DMS114 treated with DMSO at 0.1 percent for 48 hours (cell line): ENCODE measurements around the gene MORN5.

Source experiments
- DNase-seq: peaks from one replicate; lab custom pipeline; 2025; ENCODE audit not compliant: unreplicated experiment; lab: John Stamatoyannopoulos, UW

Gene MORN5

DNA sequence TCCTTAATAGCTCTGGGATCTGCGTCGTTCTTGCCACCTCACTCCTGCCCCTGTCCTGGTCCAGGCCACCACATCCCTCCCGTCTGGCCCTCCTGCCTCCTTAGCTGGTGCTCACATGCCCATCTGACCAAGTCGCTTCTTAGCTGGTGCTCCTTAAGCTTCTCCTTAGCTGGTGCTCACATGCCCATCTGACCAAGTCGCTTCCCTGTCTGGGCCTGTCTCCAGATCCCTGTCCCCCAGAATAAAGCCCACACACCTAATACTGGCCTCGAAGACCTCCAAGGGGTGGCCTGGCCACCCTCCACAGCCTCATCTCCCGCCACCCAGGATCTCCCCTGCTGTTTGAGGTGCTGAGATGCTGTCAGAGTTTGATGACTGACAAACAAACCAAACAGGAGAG is 35.2 kb upstream of the MORN5 start:
- no peak for DNase-seq

DNA sequence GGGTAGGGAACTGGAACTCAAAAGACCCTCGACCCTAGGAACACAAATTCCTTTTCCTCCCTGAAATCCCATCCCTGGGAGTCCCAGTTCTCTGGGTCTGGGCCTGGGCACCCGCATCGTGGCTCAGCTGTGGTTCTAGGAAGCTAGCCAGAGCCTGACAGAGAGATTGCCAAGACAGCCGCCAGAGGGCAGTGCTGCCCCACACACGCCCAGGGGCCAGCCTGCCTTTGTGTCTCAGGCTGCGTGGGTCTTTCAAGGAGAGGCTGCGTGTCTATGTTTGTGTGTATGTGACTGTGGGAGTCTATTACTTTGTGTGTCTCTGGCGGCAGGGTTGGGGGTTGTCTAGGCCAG is 34.6 kb upstream of the MORN5 start:
- DNase-seq: peak; percentile 41

DNA sequence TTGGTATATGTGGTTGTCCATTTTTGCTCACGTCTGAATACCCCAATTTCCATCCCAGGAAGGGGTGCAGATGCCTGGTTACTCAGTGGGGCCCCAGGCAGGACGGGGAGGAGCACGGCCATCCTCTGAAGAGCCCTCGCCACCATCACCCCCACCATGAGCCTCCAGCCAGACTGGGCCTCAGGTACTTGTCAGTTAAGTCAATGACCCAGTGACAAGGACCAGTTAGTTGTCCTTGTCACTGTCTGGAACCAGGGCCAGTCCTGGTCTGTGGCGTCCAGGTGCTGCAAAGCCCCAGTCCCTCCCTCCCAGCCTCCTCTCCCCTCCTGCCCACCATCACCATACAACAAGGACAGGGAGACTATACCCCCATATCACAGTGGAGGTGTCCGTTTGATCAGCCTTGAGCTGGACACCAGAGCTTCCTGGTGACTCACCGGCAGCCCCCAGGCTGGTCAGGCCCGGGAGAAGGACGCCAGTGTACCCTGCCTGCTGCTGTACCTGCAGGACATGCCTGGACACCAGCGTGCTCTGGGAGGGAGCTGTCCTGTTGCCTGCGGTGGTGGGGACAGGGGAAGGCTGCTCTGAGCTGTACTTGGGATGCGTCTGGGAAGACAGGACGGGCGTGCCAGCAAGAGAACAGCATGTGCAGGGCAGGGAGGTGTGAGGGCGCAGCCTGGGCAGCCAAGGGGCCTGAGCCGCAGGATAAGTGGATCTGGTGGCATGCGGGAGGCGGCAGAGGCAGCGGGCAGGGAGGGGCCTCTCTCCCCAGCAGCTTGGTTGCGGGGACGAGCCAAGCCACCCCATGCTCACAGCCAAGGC is 34.0 kb upstream of the MORN5 start:
- no peak for DNase-seq

DNA sequence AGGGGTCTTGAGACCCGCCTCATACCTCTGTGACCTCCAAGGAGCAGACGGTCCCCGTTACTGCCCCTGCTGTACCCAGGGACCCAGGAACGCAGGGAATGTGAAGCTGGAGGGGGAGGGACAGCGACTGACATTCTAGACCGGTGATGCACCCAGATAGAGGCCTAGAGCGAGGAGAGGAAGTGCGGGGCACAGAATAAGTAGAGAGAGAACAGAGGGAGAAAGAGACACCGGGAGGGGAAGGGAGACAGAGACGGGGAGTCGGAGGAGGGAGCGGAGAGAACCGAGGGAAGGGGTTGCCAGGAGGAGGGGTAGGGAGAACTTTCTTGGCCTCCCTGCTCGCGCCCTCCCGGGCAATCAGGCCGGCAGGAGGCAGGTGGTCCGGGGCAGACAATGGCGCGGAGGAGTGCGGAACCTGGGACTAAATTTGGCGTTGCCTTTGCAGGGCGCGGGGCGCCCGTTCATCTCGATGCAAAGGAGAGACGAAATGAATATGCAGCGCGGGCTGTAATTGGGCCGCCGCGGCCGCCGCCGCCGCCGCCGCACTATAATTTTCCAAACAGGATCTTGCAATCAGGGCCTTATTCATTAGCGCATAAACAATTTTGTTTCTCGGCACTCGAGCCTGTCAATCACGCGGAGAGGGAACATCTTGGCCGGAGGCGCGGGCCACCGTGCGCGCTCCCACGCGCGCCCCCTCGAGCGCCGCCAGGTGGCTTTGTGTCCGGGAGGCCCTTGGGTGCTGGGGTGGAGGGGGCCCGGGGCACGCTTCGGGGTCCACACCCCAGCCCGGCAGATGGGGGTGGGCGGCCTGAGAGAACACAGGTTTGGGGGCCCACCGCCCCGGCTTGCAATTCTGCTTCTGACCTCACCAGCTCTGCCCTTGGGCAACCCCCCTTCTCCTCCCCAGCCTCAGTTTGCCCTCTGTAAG is 33.1 kb upstream of the MORN5 start:
- no peak for DNase-seq

DNA sequence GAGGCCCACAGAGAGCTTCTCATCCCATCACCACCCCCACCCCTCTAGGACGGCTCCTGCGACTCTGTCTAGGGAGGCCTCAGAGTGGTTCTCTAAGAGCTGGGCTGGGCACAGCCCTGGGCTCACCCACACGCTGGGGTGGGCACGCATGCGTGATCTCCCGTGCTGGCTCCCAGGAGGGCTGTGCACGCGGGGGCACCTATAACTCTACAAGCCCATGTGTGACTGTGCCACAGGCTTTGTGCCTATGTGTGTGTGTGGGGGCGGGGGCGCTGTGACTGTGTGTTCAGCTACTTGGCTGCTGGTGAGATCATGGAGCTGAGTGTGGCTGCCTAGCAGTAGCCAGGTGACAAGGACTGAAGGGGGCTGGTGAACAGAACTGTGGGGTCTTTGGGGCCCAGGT is 32.3 kb upstream of the MORN5 start:
- DNase-seq: no peak

DNA sequence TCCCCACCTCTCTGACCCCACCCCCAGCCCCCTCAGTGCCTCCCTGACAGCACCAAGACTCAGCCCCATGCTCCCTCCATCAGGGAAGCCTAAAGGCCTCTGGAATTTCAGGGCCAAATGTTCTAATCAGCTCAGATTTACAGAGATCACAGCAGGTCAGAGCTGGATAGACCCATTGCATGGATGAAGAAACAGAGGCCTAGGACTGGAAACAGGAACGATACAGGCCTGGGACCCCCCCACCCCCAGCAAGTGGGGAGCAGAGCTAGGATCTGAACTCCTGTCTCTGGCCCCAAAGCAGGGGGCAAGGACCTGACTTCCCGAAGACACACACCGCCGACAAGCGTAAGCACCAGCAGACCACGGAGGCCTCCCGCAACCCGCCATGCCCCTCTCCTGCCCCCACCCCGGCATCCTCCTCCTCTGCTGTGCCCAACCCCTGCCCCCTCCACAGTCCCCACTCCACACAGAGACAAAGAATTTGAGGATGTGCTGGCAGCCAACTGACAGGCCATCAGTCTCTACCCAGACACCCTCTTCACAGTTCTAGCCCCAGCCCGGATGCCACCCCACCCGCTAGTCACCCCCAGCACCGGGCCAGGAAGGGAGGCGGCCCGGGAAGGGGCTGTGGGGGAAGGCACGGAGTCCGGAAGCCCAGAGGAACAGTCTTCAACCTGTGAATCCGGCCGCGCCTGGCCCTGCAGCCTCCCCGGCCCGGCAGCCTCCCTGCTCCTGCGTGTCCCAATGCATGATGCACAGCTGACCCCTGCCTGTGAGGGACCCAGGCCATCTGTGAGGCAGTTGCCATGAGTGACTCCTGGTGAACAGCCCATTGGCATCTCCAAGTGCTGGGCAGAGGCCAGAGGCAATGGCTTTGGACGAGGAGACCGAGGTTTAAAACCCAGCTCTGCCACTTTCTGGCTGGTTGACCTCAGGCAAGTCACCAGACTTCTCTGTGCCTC is 31.4 kb upstream of the MORN5 start:
- DNase-seq: no peak

DNA sequence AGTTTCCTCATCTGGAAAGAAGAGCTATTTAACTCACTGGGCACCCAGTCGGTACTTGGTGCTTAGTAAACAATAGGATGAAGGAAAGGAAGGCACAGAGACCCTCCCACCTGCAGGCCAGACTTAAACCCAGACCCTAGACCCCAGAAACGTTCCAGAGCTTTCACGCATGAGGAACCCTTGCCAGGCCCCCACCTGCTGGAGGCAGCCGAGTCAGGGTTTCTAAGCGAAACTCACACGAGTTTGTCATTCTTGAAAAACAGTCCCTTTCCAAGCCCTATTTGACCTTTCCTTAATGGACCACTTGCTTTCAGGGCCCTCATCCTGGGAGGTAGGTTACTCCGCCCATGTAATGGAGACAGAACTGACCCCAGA is 30.8 kb upstream of the MORN5 start:
- no peak for DNase-seq

DNA sequence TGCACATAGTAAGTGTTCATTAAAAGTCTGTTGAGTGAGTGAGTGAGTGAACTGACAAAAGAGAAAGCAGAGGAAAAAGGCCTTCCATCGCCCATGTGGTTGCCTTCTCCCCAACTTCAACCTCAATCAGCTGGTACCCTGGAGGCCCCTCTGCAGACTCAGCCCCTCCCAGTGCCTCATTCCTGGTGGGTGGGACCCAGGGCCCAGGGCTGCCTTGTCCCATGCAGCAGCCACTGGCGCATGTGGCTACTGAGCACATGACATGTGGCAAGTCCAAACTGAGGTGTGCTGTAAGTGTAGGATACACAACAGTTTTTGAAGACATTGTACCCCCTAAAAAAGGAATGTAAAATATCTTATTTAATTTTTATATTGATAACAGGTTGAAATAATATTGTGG is 29.7 kb upstream of the MORN5 start:
- DNase-seq: no peak

DNA sequence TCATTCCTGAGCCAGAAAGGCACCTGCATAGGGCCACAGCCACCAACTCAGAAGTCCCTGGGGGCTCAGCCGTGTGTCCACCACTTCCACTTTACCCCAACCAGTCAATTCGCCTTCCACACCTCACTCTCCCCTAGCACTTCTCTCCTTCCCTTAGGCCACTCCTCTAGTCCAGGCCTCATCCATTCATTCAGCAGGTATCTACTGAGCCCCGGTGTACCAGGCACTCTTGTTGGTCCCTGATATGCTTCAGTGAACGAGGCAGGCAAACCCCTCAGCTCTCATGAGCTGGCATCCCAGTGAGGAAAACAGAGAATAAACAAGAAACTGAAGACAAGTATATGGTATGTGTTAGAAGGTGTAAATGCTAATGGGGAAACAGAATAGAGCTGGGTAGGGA is 28.9 kb upstream of the MORN5 start:
- no peak for DNase-seq

DNA sequence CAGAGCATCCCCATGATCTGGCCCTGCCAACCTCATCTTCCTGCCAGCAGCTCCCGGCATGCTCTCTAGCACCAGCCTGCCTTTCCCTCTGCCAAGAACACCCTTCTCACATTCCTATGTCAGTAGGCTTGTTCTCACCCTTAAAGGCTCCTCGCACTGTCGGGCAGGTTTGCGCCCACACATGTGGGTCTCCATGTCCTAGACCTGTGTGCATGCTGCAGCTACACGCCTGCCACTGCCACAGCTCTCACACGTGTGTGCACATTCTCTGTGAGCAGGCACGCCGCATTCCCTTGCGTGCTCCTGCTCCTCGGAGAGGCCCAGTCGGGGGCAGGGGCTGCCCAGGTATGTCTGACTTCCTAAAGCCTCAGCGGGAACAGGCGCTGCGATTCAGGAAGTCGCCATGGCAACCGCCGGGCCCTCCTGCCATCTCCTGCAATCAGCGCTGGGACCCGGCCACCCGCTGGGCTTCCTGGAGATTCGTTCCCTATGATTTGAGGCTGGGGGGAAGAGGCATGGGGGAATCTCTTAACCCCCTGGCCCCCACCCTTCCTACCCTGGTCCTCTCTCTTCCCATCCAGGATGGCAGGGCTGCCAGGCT is 28.2 kb upstream of the MORN5 start:
- DNase-seq: no peak

DNA sequence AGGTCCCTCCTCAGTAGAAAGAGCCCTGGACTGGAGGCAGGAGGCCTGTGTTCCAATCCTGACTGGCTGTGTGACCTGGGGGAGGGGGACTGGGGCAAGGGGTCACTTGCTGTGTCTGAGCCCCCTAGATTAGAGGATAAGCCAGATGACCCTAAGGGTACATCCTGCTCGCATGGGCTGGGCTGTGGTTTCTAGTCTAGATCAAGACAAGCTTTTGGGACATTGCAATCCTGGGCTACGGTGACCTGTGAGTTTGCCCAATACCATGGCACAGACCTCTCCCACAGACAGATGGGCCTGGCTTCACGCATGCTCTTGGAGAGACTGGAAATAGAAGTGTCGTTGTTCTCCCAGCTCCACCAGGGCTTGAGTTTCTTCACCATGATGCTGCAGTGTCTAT is 27.2 kb upstream of the MORN5 start:
- no peak for DNase-seq

DNA sequence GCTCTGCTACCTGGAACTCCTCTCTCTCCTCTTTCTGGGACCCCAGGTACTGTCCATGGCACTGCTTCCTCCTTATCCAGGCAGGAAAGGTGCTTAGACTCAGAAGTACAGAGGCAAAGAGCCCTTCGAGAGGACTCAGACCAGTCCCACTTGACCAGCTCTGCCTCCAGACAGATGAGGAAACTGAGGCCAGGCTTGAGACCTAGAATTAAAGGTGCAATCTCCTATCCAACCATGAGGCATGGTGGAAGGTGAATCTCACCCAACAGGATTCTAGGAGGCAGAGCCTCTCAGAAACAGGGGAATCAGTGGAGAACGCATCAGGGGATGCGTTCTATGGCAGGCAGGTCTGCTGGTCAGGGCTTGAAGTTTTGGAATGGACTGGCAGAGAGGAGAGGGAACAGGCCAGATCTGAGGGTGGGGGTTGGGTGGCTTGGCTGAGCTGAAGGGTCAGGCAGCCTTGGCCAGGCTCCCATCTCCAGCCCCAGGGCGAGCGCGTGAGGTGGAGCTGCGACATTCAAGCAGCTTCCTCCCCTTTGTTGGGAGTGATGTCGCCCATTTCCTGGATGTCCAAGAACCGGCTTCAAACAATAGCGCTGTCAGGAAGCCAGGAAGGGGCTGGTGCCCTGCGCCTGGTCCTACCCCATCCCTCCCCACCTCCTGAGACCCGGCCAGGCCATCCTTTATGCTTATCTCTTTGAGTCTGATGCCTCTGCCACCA is 26.3 kb upstream of the MORN5 start:
- no peak for DNase-seq

DNA sequence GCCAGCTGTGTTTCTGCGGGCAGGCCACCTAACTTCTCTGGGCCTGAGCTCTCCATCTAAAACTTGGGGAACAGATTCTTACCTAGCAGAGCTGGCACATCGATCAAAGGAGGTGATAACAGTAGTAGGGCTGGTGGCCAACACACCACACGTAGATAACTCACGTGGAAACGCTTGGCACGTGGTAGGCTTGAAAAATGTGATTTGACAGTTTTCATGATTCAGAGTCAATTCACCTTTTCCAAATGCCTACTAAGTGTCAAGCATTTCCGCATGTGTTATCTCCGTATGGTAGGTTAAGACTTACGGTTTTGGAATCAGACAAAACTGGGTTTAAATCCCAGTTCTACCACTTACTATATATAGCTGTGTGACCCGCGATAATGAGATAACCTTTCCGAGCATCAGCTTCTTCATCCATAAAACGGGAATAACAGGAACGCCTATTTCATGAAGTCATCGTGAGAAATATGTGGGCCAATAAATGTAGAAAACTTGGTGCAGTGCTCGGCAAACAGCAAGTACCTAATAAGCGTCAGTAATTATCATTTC is 25.6 kb upstream of the MORN5 start:
- DNase-seq: no peak

DNA sequence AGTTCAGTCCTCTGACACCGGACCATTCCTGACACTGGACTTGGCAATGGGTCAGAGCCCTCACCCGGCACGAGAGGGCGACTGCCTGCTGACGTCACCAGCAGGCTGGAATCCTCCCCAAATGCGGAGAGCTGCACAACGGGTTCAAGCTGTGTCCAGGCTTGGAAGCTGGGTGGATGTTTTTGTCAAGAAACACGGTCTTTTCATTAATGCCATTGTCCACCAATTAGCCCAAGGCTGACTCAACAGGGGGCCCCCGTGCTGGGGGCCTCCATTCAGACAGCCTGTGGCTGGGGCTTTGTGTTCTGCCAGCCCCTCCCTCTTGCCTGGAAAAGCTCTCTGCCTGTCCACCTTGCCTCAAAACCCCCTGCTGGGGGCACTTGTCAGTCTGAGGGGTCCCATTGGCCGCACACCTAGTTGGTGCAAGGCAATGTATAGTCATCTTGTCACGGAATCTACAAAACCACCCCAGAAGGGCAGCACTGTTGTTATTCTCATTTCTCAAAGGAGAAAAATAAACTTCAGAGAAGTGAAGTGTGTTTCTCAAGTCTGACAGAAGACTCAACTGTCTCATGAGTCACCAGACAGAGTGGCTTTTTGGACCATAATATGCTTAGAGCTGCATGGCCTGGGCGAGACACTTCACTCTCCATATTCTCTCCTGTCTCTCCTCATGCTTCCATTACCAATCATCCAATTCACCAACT is 24.7 kb upstream of the MORN5 start:
- DNase-seq: no peak

DNA sequence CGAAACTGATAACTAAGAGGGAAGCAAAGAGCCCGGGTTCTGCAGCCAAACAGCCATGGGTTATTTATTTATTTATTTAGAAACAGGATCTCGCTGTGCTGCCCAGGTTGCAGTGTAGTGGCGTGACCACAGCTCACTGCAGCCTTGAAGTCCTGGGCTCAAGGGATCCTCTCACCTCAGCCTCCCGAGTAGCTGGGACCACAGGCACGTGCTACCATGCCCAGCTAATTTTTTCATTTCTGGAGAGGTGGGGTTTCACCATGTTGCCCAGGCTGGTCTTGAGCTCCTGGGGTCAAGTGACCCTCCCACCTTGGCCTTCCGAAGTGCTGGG is 24.2 kb upstream of the MORN5 start:
- no peak for DNase-seq

DNA sequence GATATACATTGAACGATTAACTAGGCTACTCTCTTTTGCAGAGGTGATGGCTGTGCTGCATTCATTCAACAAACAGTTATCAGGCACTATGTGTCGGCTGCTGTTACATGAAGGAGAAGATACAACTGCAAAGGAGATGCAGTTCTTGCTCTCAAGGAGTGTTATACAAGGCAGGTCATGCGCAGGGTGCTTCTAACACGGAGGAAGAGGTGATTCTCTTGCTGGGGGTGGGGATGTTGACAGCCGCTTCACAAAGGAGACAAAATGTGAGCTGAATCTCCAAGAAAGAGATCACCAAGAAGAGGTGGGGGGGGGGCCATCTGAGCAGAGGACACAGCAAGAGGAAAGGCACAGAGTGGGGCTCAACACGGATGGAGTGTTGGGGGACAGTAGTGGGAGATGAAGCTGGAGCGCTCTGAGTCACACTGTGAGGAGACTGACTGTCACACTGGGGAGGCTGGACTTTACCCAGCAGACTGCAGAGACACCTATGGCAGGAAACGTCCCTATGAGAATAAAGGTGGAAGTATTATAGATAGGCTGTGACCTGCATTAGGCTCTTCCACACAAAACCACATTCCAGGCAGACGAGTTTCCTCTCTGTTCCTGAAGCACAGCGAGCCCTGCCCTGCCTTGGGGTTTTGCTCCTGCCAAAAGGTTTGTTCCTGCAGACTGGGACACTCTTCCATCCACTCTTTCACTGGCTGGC is 21.0 kb upstream of the MORN5 start:
- no peak for DNase-seq

DNA sequence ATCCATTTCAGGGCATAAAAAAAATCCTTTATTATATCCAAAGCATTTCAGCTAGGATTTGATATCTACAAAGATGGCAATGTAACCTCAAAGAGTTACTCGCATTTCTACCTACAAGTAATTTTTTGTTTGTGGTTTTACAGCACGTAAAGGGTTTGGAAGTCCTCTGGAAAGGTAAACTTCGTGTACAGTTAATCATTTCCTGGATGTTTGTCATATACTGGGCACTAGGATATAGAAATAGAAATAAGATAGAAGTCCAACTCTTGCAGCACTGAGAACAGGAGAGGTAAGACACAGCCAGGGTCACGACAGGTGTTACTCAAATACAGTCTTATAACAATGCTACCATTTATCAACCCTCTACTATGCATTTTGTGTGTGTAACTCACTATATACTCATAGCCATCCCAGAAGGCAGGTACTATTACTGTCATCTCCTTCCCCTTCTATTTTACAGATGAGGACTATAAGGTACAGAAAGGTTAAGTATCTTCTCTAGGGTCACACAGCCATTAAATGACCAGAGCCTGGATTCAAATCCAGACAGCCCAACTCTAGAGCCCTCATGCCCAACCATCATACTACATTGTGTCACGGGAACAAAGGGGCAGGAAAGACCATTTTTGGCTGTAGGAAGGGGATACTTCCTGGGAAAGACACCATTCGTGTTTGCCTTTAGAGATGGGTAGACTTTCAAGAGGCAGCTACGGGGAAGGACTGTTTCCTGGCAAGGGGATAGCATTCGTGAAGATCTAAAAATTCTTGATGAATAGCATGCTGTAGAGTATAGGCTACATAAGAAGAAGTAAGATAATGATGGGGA is 19.1 kb upstream of the MORN5 start:
- DNase-seq: no peak

DNA sequence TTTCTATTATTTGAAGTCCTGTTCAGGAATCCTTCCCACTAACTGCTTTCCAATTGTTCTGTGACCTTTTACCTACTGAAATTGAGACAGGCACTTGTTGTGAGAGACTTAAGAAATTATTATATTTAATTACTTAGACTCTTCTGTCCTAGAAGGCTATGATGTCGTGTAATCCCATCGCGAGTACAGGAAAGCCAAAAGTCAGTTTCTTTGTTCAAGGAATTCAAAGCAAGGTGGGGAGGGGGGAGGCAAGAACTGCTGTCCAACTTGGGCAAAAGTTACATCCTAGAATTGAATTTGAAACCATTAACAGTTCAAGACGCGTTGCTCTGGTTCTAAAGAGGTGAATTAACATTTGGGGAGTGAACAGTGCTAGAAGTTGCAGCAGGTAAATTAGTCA is 18.0 kb upstream of the MORN5 start:
- DNase-seq: no peak
